WTC11 (cell line): ENCODE results near the gene RAD9A. TPM values are rescaled to one million over a fixed set of nuclear protein-coding genes. Genes with fewer than 3 reads are reported as not detected.

Source experiments
- ATAC-seq: fragments of 200-7000 bp; cut with Tn5 transposase; 2 replicates; pipeline ENCODE4 v1.10.0; 2021; ENCODE audit warnings: mild to moderate bottlenecking, moderate library complexity
- CTCF ChIA-PET: fragments of 300-600 bp; sonication (Branson Sonifier 250); formaldehyde crosslinking; loops from one replicate; lab custom pipeline; 2021; ENCODE audit warnings: antibody characterized with exemption; lab: Charles Lee
- POLR2A ChIA-PET: fragments of 350-600 bp; sonication (Branson Sonifier 250); formaldehyde crosslinking; loops from one replicate; lab custom pipeline; 2021; ENCODE audit warnings: antibody characterized with exemption; lab: Charles Lee
- DNase-seq: peaks from one replicate; pipeline ENCODE4 v3.0.0; 2021; ENCODE audit warnings: low spot score
- H3K27ac Mint-ChIP-seq: 2 replicates; pipeline ENCODE4 v1.8.0; 2021; ENCODE audit warnings: mixed read lengths
- H3K27me3 Mint-ChIP-seq: 2 replicates; pipeline ENCODE4 v1.8.0; 2021; ENCODE audit warnings: low read depth, mild to moderate bottlenecking, moderate library complexity, mixed read lengths
- H3K36me3 Mint-ChIP-seq: 2 replicates; pipeline ENCODE4 v1.8.0; 2021; ENCODE audit warnings: mixed read lengths
- H3K4me1 Mint-ChIP-seq: 2 replicates; pipeline ENCODE4 v1.8.0; 2022; ENCODE audit warnings: mixed read lengths
- H3K4me3 Mint-ChIP-seq: 2 replicates; pipeline ENCODE4 v1.8.0; 2021; ENCODE audit warnings: mild to moderate bottlenecking, moderate library complexity, mixed read lengths
- H3K9me3 Mint-ChIP-seq: 2 replicates; pipeline ENCODE4 v1.8.0; 2021; ENCODE audit warnings: mixed read lengths
- ATF1 ChIP-seq: sonication (generic); formaldehyde crosslinking; IDR thresholded peaks from 2 replicates; pipeline ENCODE4 v1.8.1; 2023; ENCODE audit warnings: mild to moderate bottlenecking, moderate library complexity, missing genetic modification reagents
- CBFB ChIP-seq: sonication (generic); formaldehyde crosslinking; IDR thresholded peaks from 2 replicates; pipeline ENCODE4 v1.8.1; 2022; ENCODE audit warnings: mild to moderate bottlenecking, low read depth, missing genetic modification reagents
- CREB1 ChIP-seq: sonication (generic); formaldehyde crosslinking; IDR thresholded peaks from 2 replicates; pipeline ENCODE4 v1.8.0; 2023; ENCODE audit warnings: mild to moderate bottlenecking, missing genetic modification reagents
- ETV6 ChIP-seq: sonication (generic); formaldehyde crosslinking; IDR thresholded peaks from 2 replicates; pipeline ENCODE4 v1.8.1; 2022; ENCODE audit warnings: mild to moderate bottlenecking, missing genetic modification reagents
- FOXJ3 ChIP-seq: sonication (generic); formaldehyde crosslinking; IDR thresholded peaks from 2 replicates; pipeline ENCODE4 v1.9.0; 2021; ENCODE audit warnings: missing genetic modification reagents, mild to moderate bottlenecking, borderline replicate concordance
- FOXK1 ChIP-seq: sonication (generic); formaldehyde crosslinking; IDR thresholded peaks from 2 replicates; pipeline ENCODE4 v1.8.0; 2022; ENCODE audit warnings: mild to moderate bottlenecking, moderate library complexity, missing genetic modification reagents
- IRF2 ChIP-seq: sonication (generic); formaldehyde crosslinking; IDR thresholded peaks from 2 replicates; pipeline ENCODE4 v1.8.0; 2022; ENCODE audit warnings: low read depth, missing genetic modification reagents, borderline replicate concordance
- PRRX2 ChIP-seq: fragments of 250-450 bp; sonication (Bioruptor Pico); IDR thresholded peaks from 2 replicates; pipeline ENCODE4 v1.8.0; 2021; ENCODE audit warnings: mild to moderate bottlenecking
- RELA ChIP-seq: sonication (generic); formaldehyde crosslinking; IDR thresholded peaks from 2 replicates; pipeline ENCODE4 v1.8.1; 2022; ENCODE audit warnings: missing genetic modification reagents, mild to moderate bottlenecking, borderline replicate concordance
- RORB ChIP-seq: fragments of 250-450 bp; sonication (Bioruptor Pico); IDR thresholded peaks from 2 replicates; pipeline ENCODE4 v1.9.0; 2021; ENCODE audit warnings: mild to moderate bottlenecking
- SOX15 ChIP-seq: fragments of 250-450 bp; sonication (Bioruptor Pico); IDR thresholded peaks from 2 replicates; pipeline ENCODE4 v1.9.0; 2021; ENCODE audit warnings: mild to moderate bottlenecking
- TEAD1 ChIP-seq: sonication (generic); formaldehyde crosslinking; IDR thresholded peaks from 2 replicates; pipeline ENCODE4 v1.8.0; 2022; ENCODE audit warnings: mild to moderate bottlenecking, missing genetic modification reagents
- ZBTB21 ChIP-seq: sonication (generic); formaldehyde crosslinking; IDR thresholded peaks from 2 replicates; pipeline ENCODE4 v1.8.1; 2023; ENCODE audit warnings: mild to moderate bottlenecking, missing genetic modification reagents, borderline replicate concordance
- ZNF138 ChIP-seq: sonication (generic); formaldehyde crosslinking; conservative IDR thresholded peaks from 2 replicates; pipeline ENCODE4 v1.8.1; 2022; ENCODE audit warnings: mild to moderate bottlenecking, moderate library complexity, missing genetic modification reagents
- ZNF232 ChIP-seq: sonication (generic); formaldehyde crosslinking; IDR thresholded peaks from 2 replicates; pipeline ENCODE4 v1.8.0; 2022; ENCODE audit warnings: mild to moderate bottlenecking, missing genetic modification reagents
- ZNF396 ChIP-seq: fragments of 250-450 bp; sonication (Bioruptor Pico); IDR thresholded peaks from 2 replicates; pipeline ENCODE4 v1.8.0; 2021; ENCODE audit warnings: mild to moderate bottlenecking, moderate library complexity, borderline replicate concordance
- ZNF423 ChIP-seq: fragments of 250-450 bp; sonication (Bioruptor Pico); IDR thresholded peaks from 2 replicates; pipeline ENCODE4 v2.1.2; 2022; ENCODE audit warnings: mild to moderate bottlenecking, moderate library complexity
- total RNA-seq: library from RNA; stranded (reverse); gene quantifications from 3 replicates; pipeline ENCODE4 v1.2.3, GENCODE V29; 2021
- TF ChIP-seq, protein P1 (sequence below): fragments of 250-450 bp; sonication (Bioruptor Pico); IDR thresholded peaks from 2 replicates; pipeline ENCODE4 v2.1.2; 2022; ENCODE audit warnings: mild to moderate bottlenecking, moderate library complexity
- TF ChIP-seq, protein P2 (sequence below): sonication (generic); formaldehyde crosslinking; IDR thresholded peaks from 2 replicates; pipeline ENCODE4 v1.8.1; 2023; ENCODE audit warnings: mild to moderate bottlenecking, missing genetic modification reagents
- TF ChIP-seq, protein P3 (sequence below): sonication (generic); formaldehyde crosslinking; IDR thresholded peaks from 2 replicates; pipeline ENCODE4 v1.8.1; 2022; ENCODE audit warnings: mild to moderate bottlenecking, missing genetic modification reagents, moderate library complexity, borderline replicate concordance
- TF ChIP-seq, protein P4 (sequence below): fragments of 250-450 bp; sonication (Bioruptor Pico); IDR thresholded peaks from 2 replicates; pipeline ENCODE4 v1.9.0; 2021; ENCODE audit warnings: moderate library complexity, mild to moderate bottlenecking, inconsistent platforms, borderline replicate concordance
- TF ChIP-seq, protein P5 (sequence below): sonication (generic); formaldehyde crosslinking; IDR thresholded peaks from 2 replicates; pipeline ENCODE4 v1.8.0; 2022; ENCODE audit warnings: mild to moderate bottlenecking, missing genetic modification reagents
- TF ChIP-seq, protein P6 (sequence below): sonication (generic); formaldehyde crosslinking; IDR thresholded peaks from 2 replicates; pipeline ENCODE4 v1.8.1; 2022; ENCODE audit warnings: low read depth, missing genetic modification reagents, borderline replicate concordance

RAD9A gene
- total RNA-seq, 1 experiment from 2014 or later: 45.5 TPM

DNA sequence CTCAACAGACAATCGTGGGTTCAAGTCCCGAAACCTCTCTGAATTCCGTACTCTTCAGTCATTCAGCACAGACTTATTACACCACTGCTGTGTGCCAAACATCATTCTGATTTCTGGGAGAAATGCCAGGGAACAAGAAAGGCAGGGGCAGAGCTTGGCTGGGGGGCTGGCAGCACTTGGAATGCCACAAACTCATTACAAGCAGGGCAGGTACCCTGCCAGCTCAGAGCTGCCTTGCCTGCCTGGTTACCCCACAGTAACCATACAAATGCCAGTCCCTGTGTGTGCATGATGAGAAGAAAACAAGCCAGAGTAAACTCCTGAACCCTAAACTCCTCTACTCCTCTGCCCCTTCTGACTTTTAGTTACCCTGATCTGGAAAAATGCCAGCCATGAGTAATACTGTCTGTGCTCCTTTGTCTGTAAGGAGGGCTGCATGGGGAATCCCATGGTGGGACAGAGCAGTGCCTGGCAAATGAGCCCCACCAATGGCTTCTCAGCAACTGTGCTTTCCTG lies 6.9 kb upstream of the RAD9A start:
- Mint-ChIP-seq H3K27ac (no peak overlapping the region), H3K4me1 (peaks cover 25% of the 10 kb centered on the region), H3K36me3 (no peaks in the 10 kb centered on the region), H3K4me3 (no peak overlapping the region), H3K27me3 (peaks cover 38% of the 10 kb centered on the region), H3K9me3 (no peaks in the 10 kb centered on the region)
- TF ChIP-seq, protein P1, sequence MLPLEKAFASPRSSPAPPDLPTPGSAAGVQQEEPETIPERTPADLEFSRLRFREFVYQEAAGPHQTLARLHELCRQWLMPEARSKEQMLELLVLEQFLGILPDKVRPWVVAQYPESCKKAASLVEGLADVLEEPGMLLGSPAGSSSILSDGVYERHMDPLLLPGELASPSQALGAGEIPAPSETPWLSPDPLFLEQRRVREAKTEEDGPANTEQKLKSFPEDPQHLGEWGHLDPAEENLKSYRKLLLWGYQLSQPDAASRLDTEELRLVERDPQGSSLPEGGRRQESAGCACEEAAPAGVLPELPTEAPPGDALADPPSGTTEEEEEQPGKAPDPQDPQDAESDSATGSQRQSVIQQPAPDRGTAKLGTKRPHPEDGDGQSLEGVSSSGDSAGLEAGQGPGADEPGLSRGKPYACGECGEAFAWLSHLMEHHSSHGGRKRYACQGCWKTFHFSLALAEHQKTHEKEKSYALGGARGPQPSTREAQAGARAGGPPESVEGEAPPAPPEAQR (CRISPR knock-in tag): no peak
- no peak for TF ChIP-seq ZNF396 (CRISPR knock-in tag)
- no peak for TF ChIP-seq CREB1 (CRISPR knock-in tag)
- no peak for TF ChIP-seq CBFB
- TF ChIP-seq ZNF138 (CRISPR knock-in tag): no peak
- TF ChIP-seq, protein P2, sequence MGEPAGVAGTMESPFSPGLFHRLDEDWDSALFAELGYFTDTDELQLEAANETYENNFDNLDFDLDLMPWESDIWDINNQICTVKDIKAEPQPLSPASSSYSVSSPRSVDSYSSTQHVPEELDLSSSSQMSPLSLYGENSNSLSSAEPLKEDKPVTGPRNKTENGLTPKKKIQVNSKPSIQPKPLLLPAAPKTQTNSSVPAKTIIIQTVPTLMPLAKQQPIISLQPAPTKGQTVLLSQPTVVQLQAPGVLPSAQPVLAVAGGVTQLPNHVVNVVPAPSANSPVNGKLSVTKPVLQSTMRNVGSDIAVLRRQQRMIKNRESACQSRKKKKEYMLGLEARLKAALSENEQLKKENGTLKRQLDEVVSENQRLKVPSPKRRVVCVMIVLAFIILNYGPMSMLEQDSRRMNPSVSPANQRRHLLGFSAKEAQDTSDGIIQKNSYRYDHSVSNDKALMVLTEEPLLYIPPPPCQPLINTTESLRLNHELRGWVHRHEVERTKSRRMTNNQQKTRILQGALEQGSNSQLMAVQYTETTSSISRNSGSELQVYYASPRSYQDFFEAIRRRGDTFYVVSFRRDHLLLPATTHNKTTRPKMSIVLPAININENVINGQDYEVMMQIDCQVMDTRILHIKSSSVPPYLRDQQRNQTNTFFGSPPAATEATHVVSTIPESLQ (CRISPR knock-in tag): no peak
- no peak for TF ChIP-seq SOX15 (CRISPR knock-in tag)
- no peak for TF ChIP-seq ZNF423 (CRISPR knock-in tag)
- TF ChIP-seq RORB (CRISPR knock-in tag): no peak
- TF ChIP-seq ETV6 (CRISPR knock-in tag): no peak
- no peak for TF ChIP-seq IRF2
- no peak for TF ChIP-seq RELA
- no peak for TF ChIP-seq PRRX2 (CRISPR knock-in tag)
- TF ChIP-seq, protein P3, sequence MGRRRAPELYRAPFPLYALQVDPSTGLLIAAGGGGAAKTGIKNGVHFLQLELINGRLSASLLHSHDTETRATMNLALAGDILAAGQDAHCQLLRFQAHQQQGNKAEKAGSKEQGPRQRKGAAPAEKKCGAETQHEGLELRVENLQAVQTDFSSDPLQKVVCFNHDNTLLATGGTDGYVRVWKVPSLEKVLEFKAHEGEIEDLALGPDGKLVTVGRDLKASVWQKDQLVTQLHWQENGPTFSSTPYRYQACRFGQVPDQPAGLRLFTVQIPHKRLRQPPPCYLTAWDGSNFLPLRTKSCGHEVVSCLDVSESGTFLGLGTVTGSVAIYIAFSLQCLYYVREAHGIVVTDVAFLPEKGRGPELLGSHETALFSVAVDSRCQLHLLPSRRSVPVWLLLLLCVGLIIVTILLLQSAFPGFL (CRISPR knock-in tag): no peak
- TF ChIP-seq ZNF232 (CRISPR knock-in tag): no peak
- TF ChIP-seq TEAD1 (CRISPR knock-in tag): no peak
- no peak for TF ChIP-seq ZBTB21
- TF ChIP-seq, protein P4, sequence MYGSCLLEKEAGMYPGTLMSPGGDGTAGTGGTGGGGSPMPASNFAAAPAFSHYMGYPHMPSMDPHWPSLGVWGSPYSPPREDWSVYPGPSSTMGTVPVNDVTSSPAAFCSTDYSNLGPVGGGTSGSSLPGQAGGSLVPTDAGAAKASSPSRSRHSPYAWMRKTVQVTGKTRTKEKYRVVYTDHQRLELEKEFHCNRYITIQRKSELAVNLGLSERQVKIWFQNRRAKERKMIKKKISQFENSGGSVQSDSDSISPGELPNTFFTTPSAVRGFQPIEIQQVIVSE (CRISPR knock-in tag): no peak
- DNase-seq: no peak
- POLR2A ChIA-PET: interaction anchor here (0.6 kb wide), 1 partner anchor 94 kb away, joined by 5 read pairs; no protein-coding TSS in a partner anchor
- ATAC-seq: no peak
- CTCF ChIA-PET: interaction anchor here (0.9 to 25.7 kb wide), 5 partner anchors 9 to 39 kb away, joined by 3 to 842 read pairs (median 5); partner anchors contain the start of genes CLCF1 and POLD4

DNA sequence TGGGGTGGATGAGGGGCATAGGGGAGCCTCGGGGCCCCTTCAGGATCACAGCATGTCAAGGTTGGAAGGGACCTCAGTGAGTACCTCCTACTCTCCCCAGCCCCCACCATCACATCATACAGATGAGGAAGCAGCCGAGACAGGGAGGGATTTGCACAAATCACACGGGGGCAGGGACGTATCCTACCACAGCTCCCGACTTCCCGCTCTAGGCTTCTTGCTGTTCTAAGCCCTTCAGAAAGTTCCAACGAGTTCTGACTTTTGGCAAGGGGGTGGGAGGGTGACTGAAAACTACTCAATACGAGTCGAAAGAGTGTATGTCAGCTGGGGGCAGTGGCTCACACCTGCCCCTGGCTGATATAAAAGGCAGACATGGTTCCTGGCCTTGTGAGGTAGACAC lies 4.7 kb upstream of the RAD9A start:
- H3K4me3 Mint-ChIP-seq: no peak overlapping the region
- ChIA-PET CTCF (interaction anchor here (0.6 to 25.7 kb wide), 11 partner anchors 11 to 125 kb away, joined by 3 to 842 read pairs (median 5); partner anchors contain the start of genes CLCF1, POLD4 and PPP1CA), POLR2A (interaction anchor here (0.9 to 1.5 kb wide), 3 partner anchors 15 to 41 kb away, joined by 3 to 6 read pairs (median 5); partner anchors contain the start of genes PPP1CA and RPS6KB2)
- ATAC-seq (no peak), DNase-seq (no peak)
- no peaks in the 10 kb centered on the region for H3K9me3 Mint-ChIP-seq
- H3K36me3 Mint-ChIP-seq: no peaks in the 10 kb centered on the region
- H3K27me3 Mint-ChIP-seq: peaks cover 30% of the 10 kb centered on the region
- H3K4me1 Mint-ChIP-seq: peaks cover 30% of the 10 kb centered on the region
- TF ChIP-seq, protein P5, sequence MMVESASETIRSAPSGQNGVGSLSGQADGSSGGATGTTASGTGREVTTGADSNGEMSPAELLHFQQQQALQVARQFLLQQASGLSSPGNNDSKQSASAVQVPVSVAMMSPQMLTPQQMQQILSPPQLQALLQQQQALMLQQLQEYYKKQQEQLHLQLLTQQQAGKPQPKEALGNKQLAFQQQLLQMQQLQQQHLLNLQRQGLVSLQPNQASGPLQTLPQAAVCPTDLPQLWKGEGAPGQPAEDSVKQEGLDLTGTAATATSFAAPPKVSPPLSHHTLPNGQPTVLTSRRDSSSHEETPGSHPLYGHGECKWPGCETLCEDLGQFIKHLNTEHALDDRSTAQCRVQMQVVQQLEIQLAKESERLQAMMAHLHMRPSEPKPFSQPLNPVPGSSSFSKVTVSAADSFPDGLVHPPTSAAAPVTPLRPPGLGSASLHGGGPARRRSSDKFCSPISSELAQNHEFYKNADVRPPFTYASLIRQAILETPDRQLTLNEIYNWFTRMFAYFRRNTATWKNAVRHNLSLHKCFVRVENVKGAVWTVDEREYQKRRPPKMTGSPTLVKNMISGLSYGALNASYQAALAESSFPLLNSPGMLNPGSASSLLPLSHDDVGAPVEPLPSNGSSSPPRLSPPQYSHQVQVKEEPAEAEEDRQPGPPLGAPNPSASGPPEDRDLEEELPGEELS (CRISPR knock-in tag): no peak
- no peak for TF ChIP-seq FOXK1
- TF ChIP-seq, protein P6, sequence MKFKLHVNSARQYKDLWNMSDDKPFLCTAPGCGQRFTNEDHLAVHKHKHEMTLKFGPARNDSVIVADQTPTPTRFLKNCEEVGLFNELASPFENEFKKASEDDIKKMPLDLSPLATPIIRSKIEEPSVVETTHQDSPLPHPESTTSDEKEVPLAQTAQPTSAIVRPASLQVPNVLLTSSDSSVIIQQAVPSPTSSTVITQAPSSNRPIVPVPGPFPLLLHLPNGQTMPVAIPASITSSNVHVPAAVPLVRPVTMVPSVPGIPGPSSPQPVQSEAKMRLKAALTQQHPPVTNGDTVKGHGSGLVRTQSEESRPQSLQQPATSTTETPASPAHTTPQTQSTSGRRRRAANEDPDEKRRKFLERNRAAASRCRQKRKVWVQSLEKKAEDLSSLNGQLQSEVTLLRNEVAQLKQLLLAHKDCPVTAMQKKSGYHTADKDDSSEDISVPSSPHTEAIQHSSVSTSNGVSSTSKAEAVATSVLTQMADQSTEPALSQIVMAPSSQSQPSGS: no peak
- no peak for TF ChIP-seq FOXJ3
- TF ChIP-seq ATF1: no peak
- no peak overlapping the region for H3K27ac Mint-ChIP-seq
